Lower leg skin (tissue), 3 donors: Measurements from ENCODE around the gene BCAR1.
"Not testable (repeated sequence)": the region's sequence is repeated elsewhere in the genome, so short reads cannot be mapped to it uniquely, and the experiment has no call there.

Experiments used
- CTCF ChIP-seq, 3 donors: fragments of 450-650 bp; IDR thresholded peaks; one replicate each; pipeline ENCODE4 v1.5.1; 2016; ENCODE audit warnings: antibody characterized with exemption in 3 of 3, mild to moderate bottlenecking in 3 of 3, moderate library complexity in 2 of 3
- POLR2A ChIP-seq, 2 donors: fragments of 450-650 bp; IDR thresholded peaks; one replicate each; pipeline ENCODE4 v1.6.1; 2016 to 2017; ENCODE audit warnings: antibody characterized with exemption in 2 of 2, mild to moderate bottlenecking in 1 of 2, moderate library complexity in 1 of 2

GRCh38 chr16:75240633-75241032 lies 10.8 kb downstream of the BCAR1 start:
- TF ChIP-seq CTCF, POLR2A (IDR thresholded peaks at IDR 0.05): not testable (repeated sequence)
